DOHH2 (cell line): Measurements from ENCODE around the gene A2M.

Experiments used
- CTCF ChIP-seq: fragments of 200-600 bp; sonication (generic); IDR thresholded peaks from one replicate; pipeline ENCODE4 v1.5.1; 2014; ENCODE audit warnings: antibody characterized with exemption, mild to moderate bottlenecking, low read depth, low read length; ENCODE audit not compliant: poor library complexity, severe bottlenecking
- EZH2phosphoT487 ChIP-seq: fragments of 200-600 bp; sonication (generic); IDR thresholded peaks from 2 replicates; pipeline ENCODE4 v1.6.1; 2017; ENCODE audit warnings: borderline replicate concordance, mild to moderate bottlenecking, antibody characterized with exemption, low read length, moderate library complexity, mixed read lengths

- no peak for TF ChIP-seq CTCF
- TF ChIP-seq EZH2phosphoT487 = no peak
Measured at GRCh38 chr12:9048930-9049329, 66.8 kb downstream of the A2M start.
